Effector memory CD8-positive, alpha-beta T cell (primary cell): ENCODE data around the gene AZU1.
A peak's percentile ranks its signal among the peaks of the same experiment; 100 is the strongest.

Experiments
- ATAC-seq: fragments of 150-1000 bp; cut with Tn5 transposase; replicated peaks from 2 replicates; pipeline ENCODE4 v1.10.0; 2021; ENCODE audit warnings: mild to moderate bottlenecking, moderate library complexity
- DNase-seq, 3 experiments: peaks; one replicate each; pipeline ENCODE4 v3.0.0; 2021
- H3K27ac Mint-ChIP-seq, 2 donors: one replicate each; pipeline ENCODE4 v1.8.0; 2022; ENCODE audit warnings: mild to moderate bottlenecking in 2 of 2, mixed read lengths in 2 of 2, moderate library complexity in 2 of 2
- H3K27me3 Mint-ChIP-seq, 2 donors: one replicate each; pipeline ENCODE4 v1.8.0; 2022; ENCODE audit warnings: mixed read lengths in 2 of 2
- H3K36me3 Mint-ChIP-seq: one replicate; pipeline ENCODE4 v1.8.0; 2022; ENCODE audit warnings: mild to moderate bottlenecking, moderate library complexity, mixed read lengths; ENCODE audit not compliant: insufficient read depth
- H3K4me1 Mint-ChIP-seq, 2 donors: one replicate each; pipeline ENCODE4 v1.8.0; 2022; ENCODE audit warnings: low read depth in 2 of 2, mixed read lengths in 2 of 2
- H3K4me3 Mint-ChIP-seq, 2 donors: one replicate each; pipeline ENCODE4 v1.8.0; 2022; ENCODE audit warnings: mild to moderate bottlenecking in 2 of 2, mixed read lengths in 2 of 2, moderate library complexity in 2 of 2
- H3K9me3 Mint-ChIP-seq, 2 donors: one replicate each; pipeline ENCODE4 v1.8.0; 2022; ENCODE audit warnings: mixed read lengths in 2 of 2

Gene AZU1

DNA sequence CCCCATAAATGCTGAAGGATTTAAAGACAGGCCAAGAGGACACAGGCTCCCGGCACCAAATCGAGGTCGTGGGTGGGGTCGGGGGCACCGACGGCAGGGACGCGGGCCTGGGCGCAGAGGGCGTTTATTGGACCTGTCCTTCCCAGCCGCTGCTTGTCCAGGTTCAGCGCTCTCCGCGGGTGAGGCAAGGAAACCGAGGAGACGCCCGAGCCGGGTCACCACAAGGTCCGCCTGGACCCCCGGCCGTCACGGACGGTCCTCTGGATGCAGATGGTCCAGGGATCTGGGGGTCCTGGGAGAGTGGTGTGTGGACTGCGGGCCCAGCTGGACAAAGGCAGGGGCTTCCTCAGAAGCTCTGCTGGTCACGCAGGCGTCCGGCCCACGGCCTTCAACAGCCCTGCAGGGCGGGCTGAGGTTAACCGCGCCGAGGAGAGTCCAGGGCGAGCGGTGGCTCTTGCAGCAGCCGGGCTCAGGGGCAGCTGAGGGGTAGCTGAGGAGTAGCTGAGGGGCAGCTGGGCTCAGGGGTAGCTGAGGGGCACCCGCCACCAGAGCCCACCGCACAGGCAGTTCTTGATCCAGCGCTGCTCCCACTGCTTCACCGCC is 40.3 kb downstream of the AZU1 start:
- Mint-ChIP-seq H3K9me3 (no peaks in the 10 kb centered on the region), H3K36me3 (peaks cover 42% of the 10 kb centered on the region), H3K27ac (no peak overlapping the region), H3K4me1 (peaks cover 10 to 24% of the 10 kb centered on the region in 2 donors), H3K4me3 (no peak overlapping the region), H3K27me3 (no peaks in the 10 kb centered on the region)
- no peak for DNase-seq
- ATAC-seq: no peak

DNA sequence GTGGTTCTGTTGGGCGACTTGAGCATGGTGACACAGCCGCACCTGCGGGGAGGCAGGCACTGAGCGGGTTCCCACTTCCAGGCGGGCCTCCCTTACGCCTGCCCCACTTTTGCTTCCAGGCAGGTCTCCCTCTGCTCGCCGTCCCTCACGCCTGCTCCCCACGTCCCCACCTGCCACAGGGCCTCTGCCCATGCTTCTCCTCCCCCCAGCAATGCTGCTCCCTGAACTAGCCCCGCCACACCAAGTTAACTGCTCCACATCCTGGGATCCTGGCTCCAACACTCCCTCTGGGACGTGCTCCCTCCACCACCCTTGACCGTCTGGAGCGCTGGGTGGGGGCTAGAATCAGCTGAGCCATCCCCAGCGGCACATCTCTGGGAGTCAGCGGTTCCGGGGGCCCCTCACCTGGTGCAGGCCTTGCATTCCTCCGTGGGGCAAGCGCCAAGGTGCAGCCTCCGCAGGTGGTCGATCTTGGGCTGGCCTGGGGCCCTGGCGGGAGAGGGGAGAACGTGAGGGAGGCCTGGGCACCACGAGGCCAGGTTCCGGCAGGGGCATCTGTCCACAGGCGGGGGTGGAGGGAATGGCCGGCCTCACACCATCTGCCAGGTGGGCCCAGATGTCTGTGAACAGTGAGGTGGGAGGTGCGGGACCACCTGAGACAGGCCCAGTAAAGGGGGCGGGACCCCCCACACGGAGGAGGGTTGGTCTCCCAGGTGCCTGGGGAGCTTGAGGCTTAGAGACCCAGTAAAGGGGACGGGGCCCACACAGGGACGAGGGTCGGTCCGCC is 41.0 kb downstream of the AZU1 start:
- H3K4me1 Mint-ChIP-seq: peaks cover 8 to 17% of the 10 kb centered on the region in 2 donors
- DNase-seq (no peak), ATAC-seq (no peak)
- no peak overlapping the region for H3K27ac Mint-ChIP-seq
- H3K4me3 Mint-ChIP-seq: no peak overlapping the region
- H3K9me3 Mint-ChIP-seq: no peaks in the 10 kb centered on the region
- no peaks in the 10 kb centered on the region for H3K27me3 Mint-ChIP-seq
- peaks cover 35% of the 10 kb centered on the region for H3K36me3 Mint-ChIP-seq

DNA sequence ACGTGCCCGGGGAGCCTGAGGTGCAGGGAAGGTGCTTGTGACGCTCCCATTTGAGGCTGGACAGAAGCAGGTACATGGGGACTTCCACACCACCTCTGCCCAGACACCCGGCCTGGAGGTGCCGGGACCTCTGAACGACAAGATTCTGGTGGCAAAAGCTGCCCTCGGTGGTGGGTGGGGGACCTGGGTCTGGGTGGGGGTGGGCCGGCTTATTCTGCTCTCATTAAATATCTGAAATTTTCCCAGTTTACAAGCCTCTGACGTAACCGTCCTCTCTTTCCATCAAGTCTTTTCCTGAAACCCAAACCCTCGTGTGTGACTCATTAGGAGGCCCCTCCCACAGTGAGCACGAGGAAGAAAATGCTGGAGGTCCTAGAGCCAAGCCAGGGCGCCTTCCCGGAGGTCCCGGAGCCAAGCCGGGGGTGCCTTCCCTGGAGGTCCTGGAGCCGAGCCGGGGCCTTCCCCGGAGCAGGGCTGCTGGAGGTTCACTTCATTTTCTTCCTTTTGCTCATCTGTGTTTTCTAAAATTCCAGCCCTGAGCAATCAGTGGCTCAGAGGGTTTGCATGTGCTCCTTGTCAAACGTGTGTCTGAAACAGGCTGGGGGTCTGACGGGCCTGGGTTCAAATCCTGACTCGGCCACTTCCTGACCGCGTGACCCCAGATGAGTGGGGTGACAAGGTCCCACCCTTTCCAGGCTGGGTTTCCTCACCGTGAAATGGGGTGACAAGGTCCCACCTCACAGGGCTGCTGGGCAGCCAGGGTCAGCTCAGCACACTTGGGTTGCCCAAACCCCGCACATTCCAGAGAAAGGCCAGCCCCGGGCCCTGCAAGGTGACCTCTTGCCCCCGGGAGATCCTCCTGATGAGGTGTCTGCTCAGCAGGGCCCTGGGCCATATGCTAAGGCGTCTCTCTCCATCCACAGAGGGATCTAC is 41.9 kb downstream of the AZU1 start:
- no peaks in the 10 kb centered on the region for H3K27me3 Mint-ChIP-seq
- H3K4me3 Mint-ChIP-seq: no peak overlapping the region

GRCh38 chr19:870314-870713 is 42.7 kb downstream of the AZU1 start:
- no peak for DNase-seq
- no peak for ATAC-seq
- H3K27me3 Mint-ChIP-seq: no peaks in the 10 kb centered on the region
- H3K4me1 Mint-ChIP-seq: peaks cover 8 to 14% of the 10 kb centered on the region in 2 donors
- peaks cover 39% of the 10 kb centered on the region for H3K36me3 Mint-ChIP-seq
- peak overlapping the region; percentile 77 to 80 for H3K27ac Mint-ChIP-seq
- H3K9me3 Mint-ChIP-seq: no peaks in the 10 kb centered on the region
- H3K4me3 Mint-ChIP-seq: peak overlapping the region in 1 of 2 donors; percentile 23

More for the DNA sequence above, 41.9 kb downstream of the AZU1 start:
- Mint-ChIP-seq H3K27ac (peak overlapping the region in 1 of 2 donors; percentile 77), H3K4me1 (peaks cover 8 to 14% of the 10 kb centered on the region in 2 donors), H3K36me3 (peaks cover 39% of the 10 kb centered on the region), H3K9me3 (no peaks in the 10 kb centered on the region)
- DNase-seq (no peak), ATAC-seq (no peak)

- DNase-seq (no peak), ATAC-seq (no peak)
- H3K27me3 Mint-ChIP-seq: no peaks in the 10 kb centered on the region
- peak overlapping the region in 1 of 2 donors; percentile 44 for H3K27ac Mint-ChIP-seq
- peaks cover 39% of the 10 kb centered on the region for H3K36me3 Mint-ChIP-seq
- no peaks in the 10 kb centered on the region for H3K9me3 Mint-ChIP-seq
- peaks cover 8 to 14% of the 10 kb centered on the region in 2 donors for H3K4me1 Mint-ChIP-seq
- H3K4me3 Mint-ChIP-seq: no peak overlapping the region
These were observed 43.3 kb downstream of the AZU1 start for GRCh38 chr19:870963-871401.

DNA sequence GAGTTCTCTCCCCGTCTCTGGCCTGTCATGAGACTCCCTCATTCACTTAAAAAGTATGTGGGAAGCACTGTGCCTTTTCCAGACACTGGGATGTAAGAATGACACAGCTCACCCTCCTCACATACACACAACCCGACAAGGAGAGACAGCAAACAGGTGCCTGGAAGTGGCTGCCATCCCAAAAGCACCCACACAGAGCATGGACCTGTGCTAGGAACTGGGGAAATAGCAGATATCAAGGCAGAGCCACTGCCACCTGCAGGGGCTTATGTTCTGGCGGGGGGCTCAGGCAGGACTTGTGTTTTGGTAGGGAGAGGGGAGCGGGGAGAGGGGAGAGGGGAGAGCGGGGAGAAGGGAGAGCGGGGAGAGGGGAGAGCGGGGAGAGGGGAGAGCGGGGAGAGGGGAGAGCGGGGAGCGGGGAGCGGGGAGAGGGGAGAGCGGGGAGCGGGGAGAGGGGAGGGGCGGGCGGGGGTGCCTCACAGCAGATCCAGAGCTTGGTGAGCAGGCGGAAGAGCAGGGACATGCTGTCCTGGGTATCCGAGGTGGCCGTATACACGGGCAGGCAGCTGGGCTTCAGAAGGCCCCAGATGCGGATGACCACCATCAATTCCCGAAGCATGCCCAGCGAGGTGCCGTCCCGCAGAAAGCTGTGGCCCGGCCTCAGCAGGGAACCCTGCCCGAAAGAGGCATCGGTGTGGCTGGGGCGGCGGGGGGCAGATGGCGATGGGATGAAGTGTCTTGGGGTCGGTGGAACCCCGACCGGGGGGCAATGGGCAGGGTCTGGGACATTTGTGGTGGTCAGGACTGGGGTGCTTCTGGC is 44.0 kb downstream of the AZU1 start:
- Mint-ChIP-seq H3K36me3 (peaks cover 39% of the 10 kb centered on the region), H3K9me3 (no peaks in the 10 kb centered on the region), H3K27ac (peak overlapping the region; percentile 82 to 89), H3K27me3 (no peaks in the 10 kb centered on the region), H3K4me1 (peaks cover 8 to 14% of the 10 kb centered on the region in 2 donors), H3K4me3 (peak overlapping the region; percentile 67 to 79)
- ATAC-seq: no peak
- DNase-seq: no peak

GRCh38 chr19:872266-872951 is 44.8 kb downstream of the AZU1 start:
- peaks cover 8 to 13% of the 10 kb centered on the region in 2 donors for H3K4me1 Mint-ChIP-seq
- peak; percentile 81 for ATAC-seq
- peak; percentile 74 to 85 (median 81) for DNase-seq

GRCh38 chr19:873084-873483 is 45.4 kb downstream of the AZU1 start:
- no peaks in the 10 kb centered on the region for H3K27me3 Mint-ChIP-seq
- peak overlapping the region; percentile 67 to 79 for H3K4me3 Mint-ChIP-seq
- H3K4me1 Mint-ChIP-seq: peaks cover 5 to 10% of the 10 kb centered on the region in 2 donors
- H3K27ac Mint-ChIP-seq: peak overlapping the region; percentile 82 to 89
- no peaks in the 10 kb centered on the region for H3K9me3 Mint-ChIP-seq
- DNase-seq (peak; percentile 31 to 74 (median 70)), ATAC-seq (peak; percentile 89)
- H3K36me3 Mint-ChIP-seq: peaks cover 31% of the 10 kb centered on the region

More at GRCh38 chr19:872266-872951, 44.8 kb downstream of the AZU1 start:
- Mint-ChIP-seq H3K36me3 (peaks cover 34% of the 10 kb centered on the region), H3K27me3 (no peaks in the 10 kb centered on the region), H3K4me3 (peak overlapping the region; percentile 67 to 79), H3K27ac (peak overlapping the region; percentile 82 to 89), H3K9me3 (no peaks in the 10 kb centered on the region)

DNA sequence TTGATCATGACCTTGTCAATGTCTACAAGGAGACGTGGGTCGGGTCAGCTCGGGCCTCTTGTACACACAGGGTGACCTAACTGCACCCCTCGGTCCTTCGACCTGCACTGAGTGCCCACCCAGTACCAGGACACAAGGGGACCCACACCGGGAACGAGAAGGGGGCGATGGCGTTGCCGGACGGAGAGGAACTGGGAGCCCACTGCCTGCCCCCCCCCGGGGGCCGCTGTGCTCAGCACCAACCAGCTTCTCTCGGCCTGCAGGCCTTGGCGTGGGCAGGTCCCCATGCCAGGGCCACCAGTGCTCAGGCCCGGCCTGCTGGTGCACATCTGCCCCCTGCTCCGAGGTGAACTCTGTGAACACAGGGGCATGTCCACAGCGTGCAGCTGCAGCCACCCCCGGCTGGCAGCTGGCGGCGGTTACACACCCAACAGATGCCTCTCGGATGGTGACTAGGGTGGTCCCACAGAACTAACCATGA is 46.0 kb downstream of the AZU1 start:
- H3K4me3 Mint-ChIP-seq: peak overlapping the region in 1 of 2 donors; percentile 67
- no peaks in the 10 kb centered on the region for H3K27me3 Mint-ChIP-seq
- H3K27ac Mint-ChIP-seq: no peak overlapping the region
- H3K4me1 Mint-ChIP-seq: peaks cover 5 to 10% of the 10 kb centered on the region in 2 donors
- peaks cover 31% of the 10 kb centered on the region for H3K36me3 Mint-ChIP-seq
- H3K9me3 Mint-ChIP-seq: no peaks in the 10 kb centered on the region
- ATAC-seq (no peak), DNase-seq (no peak)

- H3K9me3 Mint-ChIP-seq: no peaks in the 10 kb centered on the region
- no peak for ATAC-seq
These were observed 47.7 kb downstream of the AZU1 start for GRCh38 chr19:875265-875879.

DNA sequence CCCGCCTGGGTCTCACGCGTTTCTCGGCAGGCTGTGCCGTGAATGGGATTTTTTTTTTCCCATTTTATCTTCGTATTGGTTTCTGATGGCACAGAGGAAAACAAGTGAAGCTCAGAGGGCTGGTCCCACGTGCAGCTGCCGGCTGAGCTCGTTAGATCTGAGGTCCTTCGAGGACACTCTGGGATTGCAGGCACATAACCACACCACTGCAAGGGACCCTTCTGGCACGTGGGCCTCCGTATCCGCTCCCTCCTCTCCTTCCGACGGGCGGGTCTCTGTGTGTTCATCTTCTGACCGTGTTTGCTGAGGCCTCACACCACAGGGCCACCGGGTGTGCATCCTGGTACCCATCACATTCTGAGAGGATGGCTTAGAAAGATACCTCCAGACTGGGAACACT is 48.5 kb downstream of the AZU1 start:
- Mint-ChIP-seq H3K4me3 (no peak overlapping the region), H3K36me3 (peaks cover 24% of the 10 kb centered on the region), H3K4me1 (peaks cover 5 to 10% of the 10 kb centered on the region in 2 donors), H3K27me3 (no peaks in the 10 kb centered on the region), H3K9me3 (no peaks in the 10 kb centered on the region), H3K27ac (no peak overlapping the region)
- DNase-seq: no peak
- ATAC-seq: no peak

More at GRCh38 chr19:875265-875879, 47.7 kb downstream of the AZU1 start:
- peaks cover 24% of the 10 kb centered on the region for H3K36me3 Mint-ChIP-seq
- H3K27ac Mint-ChIP-seq: no peak overlapping the region
- H3K27me3 Mint-ChIP-seq: no peaks in the 10 kb centered on the region
- DNase-seq: no peak
- H3K4me1 Mint-ChIP-seq: peaks cover 5 to 10% of the 10 kb centered on the region in 2 donors
- no peak overlapping the region for H3K4me3 Mint-ChIP-seq
